Breast epithelium (tissue), 3 donors: ENCODE data around the gene GCC1.

Experiments used
- CTCF ChIP-seq, 3 donors: fragments of 450-650 bp; IDR thresholded peaks; one replicate each; pipeline ENCODE4 v1.5.1; 2016 to 2017; ENCODE audit warnings: antibody characterized with exemption in 3 of 3, mild to moderate bottlenecking in 3 of 3, moderate library complexity in 3 of 3
- POLR2A ChIP-seq: fragments of 450-650 bp; IDR thresholded peaks from one replicate; pipeline ENCODE4 v1.6.1; 2016; ENCODE audit warnings: antibody characterized with exemption, mild to moderate bottlenecking, moderate library complexity
- POLR2AphosphoS5 ChIP-seq, 3 donors: sonication (generic); formaldehyde crosslinking; IDR thresholded peaks; one replicate each; pipeline ENCODE4 v1.6.1; 2017; ENCODE audit warnings: antibody characterized with exemption in 3 of 3

GRCh38 chr7:127585044-127585953 is at the start of gene GCC1:
- peak; percentile 85 for TF ChIP-seq POLR2A
- TF ChIP-seq CTCF (IDR thresholded peaks at IDR 0.05), result no peak
- TF ChIP-seq POLR2AphosphoS5 (IDR thresholded peaks at IDR 0.05), result peak; percentile 78 to 97 (median 93)
